Activated T-cell treated with anti-CD3 and anti-CD28 coated beads, Interleukin-2, amount 50 U/mL, for 1 hour (primary cell): Measurements from ENCODE around the gene SPPL2C.

ENCODE experiments used
- DNase-seq: peaks from one replicate; pipeline ENCODE4 v3.0.0-alpha.2; 2020

SPPL2C gene

DNA sequence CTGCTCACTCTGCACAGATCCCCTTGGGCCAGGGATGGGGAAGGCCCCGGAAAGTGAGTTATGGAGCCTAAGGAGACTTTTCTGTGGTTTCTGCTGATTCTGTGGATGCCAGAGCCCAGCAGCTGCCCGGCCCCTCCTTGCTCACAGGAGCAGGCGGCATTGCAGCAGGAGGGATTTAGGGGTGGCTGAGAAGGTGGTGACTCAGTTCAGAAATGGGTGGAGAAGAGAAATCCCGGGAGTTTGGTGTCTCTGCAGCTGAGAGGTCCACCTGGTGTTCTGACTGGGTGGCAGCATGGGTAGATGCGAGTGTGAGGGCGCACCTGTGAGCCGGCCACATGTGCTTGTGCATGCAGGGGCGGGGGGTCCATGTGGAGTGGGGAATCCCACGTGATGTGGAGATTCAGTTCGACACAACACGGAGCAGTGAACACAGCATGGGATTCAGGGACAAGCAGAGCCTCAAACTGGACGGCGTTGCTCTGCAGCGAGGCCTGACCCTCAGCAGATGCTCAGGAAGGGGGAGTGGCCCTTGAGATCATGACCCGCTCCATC lies 16.0 kb upstream of the SPPL2C start:
- DNase-seq, result no peak

DNA sequence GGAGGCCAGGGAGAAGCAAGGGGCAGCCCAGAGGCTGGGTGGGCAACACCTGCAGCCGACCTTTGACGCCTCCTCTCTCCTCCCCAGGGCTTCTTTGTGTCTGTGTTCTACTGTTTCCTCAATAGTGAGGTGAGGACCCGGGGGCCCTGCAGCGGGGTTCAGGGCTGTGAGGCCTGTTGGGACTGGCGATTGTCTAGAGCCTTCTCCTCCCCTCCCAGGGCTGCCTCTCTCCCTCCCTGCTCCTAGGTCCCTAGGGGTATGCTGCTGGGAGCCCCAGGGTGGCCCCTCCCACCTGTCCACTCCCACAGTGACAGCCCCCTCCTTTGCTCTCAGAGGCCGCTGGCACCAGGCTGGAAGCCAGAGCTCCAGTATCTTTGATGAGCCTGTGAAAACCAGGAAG lies 10.8 kb upstream of the SPPL2C start:
- no peak for DNase-seq

DNA sequence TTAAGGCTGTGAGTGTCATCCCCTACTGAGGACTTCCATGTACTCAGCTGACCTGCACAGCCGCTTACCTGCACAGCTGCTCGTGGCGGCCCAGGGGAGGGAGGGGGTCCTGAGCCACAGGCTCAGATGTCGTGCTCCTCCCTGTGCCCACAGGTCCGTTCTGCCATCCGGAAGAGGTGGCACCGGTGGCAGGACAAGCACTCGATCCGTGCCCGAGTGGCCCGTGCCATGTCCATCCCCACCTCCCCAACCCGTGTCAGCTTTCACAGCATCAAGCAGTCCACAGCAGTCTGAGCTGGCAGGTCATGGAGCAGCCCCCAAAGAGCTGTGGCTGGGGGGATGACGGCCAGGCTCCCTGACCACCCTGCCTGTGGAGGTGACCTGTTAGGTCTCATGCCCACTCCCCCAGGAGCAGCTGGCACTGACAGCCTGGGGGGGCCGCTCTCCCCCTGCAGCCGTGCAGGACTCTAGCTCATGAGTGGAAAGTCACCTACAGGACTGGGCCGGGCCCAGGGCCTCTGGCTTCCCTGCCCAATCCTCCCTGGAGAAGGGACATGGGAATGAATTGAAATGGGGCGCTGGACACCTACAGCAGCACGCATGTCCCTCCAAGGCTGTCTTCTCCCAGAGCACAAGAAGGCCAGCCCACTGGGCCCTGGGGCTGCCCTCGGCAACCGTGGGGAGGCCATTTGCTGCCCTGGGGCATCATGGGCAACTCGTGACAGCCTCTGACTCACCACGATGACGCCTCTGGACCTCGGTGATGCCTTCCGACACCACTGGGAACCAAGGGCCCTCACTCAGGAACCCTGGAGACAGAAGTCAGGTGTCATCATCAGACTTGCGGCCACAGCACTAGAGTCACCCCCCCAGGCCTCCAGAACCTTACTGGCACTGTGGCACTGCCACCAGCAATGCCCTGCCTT lies 9.9 kb upstream of the SPPL2C start:
- DNase-seq, result no peak

DNA sequence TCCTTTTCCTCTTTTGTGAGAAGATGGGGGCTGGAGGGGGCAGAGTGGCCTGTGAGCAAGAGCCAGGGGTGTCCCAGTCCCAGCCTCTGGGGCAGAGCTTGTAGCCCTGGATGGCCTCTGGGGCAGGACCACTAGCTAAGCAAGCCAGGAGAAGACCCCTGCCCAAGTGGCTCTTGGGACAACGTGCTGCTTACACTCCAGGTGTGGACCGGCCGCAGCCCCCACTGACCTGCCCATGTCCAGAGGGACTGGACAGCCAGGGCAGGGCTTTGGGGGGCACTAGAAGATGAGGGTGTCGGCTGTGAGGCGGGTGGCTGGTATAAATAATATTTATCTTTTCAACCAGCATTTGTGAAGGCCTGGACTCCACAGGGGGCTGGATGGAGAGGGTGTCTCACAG lies 9.2 kb upstream of the SPPL2C start:
- no peak for DNase-seq

DNA sequence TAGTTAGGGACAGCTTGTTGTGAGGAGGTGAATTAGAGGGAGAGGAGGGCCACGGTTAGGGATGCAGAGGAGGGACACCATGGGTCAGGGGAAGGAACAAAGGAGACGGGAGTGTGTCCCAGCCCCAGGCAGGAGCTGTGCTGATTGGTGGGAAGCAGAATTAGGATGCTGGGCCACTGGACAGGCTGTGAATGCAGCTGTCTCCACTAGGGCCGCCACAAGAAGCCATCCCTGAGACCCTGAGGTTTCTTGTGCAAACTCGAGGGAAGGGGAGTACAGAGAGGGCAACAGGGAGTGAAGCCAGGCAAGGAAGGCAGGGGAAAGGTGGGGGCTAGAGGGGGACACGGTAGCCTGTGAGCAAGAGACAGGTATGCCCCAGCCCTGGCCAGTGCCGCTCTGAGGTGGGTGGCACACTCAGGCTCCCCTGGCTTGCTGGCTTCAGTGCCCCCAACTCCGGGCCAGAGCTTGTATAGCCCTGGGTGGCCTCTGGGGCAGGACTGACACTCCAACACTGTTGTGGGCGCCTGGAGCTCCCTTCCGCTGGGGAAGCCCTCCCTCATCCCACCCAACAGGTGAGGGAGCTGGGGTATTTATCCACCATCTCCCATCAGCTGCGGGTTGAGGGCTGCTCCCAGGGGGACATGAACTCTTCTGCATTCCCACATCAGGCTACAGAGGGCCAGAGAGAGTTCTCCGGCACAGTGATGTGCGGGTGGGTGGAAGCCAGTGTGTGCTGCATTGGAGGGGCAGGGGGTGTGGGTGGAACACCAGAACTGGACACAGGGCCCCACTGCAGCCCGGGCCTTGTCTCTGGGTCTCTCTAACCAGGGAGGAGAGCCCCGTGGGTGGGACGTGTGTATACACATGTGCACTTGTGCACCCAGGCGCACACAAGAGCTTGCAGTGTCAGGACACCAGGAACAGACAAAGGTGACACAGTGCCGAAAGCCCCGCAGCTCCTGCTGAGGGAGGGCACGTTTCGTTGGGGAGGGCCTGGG lies 8.3 kb upstream of the SPPL2C start:
- DNase-seq, result no peak

DNA sequence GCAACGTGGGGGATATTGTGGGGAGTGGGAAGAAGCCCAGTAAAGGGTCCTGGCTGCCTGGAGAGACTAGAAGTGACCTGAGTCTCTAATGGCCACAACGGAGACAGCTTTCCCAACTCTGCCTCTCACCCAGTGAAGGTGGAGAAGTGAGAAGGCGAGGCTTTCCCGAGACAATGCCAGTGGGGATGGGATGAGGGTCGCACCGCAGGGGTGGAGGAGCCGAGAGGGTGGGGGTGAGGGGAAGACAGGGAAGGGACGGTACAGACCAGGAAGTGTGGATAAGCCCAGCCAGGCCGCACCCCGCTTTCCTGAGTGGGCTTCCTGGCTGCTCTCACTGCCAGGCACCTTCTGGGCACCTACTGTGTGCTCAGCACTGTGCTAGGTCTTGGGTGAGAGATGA lies 7.5 kb upstream of the SPPL2C start:
- DNase-seq, result no peak

DNA sequence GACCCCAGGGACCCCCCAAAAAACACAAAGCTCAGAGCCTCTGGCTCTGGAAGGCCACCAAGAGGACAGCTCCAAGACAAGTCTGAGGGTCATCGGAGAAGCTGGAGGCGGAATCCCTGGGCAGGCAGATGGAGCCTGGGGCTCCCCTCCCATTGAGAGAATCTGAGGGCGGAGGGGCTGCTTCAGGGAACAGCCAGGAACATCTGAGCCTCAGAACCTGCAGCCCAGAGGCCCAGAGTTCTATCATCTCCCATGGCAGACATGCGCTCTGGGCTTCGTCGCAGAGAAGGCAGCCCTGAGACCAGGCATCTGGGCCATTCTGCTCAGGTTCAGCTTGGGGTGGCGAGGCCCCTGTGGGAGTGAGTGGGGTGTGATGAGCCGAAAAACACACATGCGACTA lies 7.1 kb upstream of the SPPL2C start:
- DNase-seq, result no peak

DNA sequence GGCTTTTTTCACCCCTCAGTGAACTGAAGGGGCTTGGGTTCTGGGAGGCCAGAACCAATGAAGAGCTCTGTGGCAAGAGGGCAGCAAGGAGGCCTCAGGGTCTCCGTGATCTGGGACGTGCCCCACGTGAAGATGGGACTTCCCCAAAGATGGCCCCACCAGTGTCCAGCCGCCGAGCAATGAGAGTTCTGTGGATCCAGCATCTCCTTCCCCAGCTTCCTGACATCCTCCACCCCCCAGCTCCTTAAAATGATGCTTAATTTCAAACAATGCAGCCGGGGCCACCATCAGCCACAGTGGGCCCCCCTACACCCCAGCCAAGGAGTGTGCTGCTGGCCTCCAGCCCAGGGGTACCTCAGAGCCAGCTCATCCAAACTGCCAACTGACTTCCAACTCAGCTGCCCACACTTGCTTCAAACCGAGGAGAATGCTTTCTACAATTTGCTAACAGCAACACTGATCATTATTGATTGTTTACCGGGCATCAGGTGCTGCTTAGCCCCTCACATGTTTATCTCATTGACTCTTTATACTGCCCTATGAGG lies 5.9 kb upstream of the SPPL2C start:
- no peak for DNase-seq

DNA sequence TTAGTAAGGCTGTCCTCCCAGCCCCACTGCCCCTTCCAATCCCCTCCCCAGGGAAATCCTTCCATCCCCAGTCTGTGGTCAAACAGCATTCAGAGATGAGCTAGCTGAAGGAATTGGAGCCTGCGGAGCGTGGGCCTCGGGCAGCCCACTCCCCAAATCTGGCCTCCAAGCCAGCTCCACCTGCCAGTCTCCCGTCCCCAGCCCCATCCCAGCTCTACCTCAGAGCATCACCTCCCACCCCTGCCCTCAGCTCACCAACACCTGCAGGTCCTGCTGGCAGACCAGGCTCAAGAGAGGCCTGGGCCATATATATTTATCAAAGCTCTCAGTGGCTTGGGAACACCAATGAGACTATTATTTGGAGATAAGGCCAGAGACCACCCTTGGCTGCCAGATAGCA lies 5.2 kb upstream of the SPPL2C start:
- no peak for DNase-seq

DNA sequence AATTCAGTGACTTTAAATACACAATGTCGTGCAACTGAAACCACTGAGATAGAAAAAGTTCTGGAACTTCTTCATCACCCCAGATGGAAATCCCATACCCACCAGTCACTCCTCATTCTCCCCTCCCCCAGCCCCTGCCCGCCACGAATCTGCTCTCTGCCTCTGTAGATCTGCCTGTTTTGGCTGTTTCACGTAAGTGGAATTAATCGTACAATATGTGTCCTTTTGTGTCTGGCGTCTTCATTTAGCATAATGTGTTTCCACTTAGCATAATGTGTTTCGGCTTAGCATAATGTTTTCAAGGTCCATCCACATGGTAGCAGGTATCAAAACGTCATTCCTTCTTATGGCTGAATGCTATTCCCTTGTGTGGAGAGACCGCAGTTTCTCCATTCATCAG lies 3.5 kb upstream of the SPPL2C start:
- no peak for DNase-seq

DNA sequence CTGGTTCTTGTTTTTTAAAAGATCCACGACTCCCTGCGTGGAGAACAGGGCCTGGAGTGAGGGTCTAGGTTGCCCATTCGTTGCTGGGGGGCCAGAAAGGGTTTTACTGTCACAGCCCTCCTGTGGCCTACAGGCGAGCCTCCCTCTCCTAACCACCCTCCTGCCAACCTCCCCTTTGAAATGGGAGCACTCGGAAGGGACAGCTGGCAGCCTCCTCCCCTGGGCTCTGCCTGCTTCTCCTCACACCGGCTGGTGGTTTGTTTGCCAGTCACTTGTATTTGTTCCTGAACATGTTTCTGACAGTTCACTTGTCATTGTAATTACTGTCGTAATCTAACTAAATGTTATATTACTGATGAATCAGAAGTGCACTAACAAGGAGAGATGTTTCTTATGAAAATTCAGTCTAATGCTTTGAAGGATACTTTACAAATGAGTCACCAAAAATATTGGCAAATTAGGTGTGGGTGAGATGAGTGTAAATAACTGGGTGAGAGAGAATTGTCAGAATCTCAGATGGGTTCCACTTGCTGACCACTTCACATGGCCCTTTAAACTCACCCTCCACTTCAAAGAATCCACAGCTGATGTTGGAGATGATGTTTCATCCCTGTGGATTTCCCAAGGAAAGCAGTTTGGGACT lies 2.7 kb upstream of the SPPL2C start:
- no peak for DNase-seq

DNA sequence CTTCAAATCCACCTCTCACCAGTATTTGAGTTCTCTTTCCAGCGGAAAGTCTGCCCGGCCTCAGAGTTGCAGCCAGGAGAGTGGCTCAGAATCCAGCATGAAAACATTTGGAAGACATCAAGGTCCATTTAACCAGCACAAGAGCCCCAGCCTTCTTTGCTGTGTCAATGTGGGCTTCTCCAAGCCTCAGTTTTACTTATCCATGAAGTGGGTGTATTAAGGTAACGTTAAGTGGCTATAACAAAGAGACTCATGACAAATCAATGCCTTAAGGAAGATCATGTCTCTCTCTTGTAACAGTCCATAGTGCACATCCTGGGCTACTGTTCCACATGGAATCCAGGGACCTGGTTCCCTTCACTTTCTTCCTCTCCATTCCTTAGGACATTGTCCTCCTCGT lies 959 bp upstream of the SPPL2C start:
- no peak for DNase-seq

DNA sequence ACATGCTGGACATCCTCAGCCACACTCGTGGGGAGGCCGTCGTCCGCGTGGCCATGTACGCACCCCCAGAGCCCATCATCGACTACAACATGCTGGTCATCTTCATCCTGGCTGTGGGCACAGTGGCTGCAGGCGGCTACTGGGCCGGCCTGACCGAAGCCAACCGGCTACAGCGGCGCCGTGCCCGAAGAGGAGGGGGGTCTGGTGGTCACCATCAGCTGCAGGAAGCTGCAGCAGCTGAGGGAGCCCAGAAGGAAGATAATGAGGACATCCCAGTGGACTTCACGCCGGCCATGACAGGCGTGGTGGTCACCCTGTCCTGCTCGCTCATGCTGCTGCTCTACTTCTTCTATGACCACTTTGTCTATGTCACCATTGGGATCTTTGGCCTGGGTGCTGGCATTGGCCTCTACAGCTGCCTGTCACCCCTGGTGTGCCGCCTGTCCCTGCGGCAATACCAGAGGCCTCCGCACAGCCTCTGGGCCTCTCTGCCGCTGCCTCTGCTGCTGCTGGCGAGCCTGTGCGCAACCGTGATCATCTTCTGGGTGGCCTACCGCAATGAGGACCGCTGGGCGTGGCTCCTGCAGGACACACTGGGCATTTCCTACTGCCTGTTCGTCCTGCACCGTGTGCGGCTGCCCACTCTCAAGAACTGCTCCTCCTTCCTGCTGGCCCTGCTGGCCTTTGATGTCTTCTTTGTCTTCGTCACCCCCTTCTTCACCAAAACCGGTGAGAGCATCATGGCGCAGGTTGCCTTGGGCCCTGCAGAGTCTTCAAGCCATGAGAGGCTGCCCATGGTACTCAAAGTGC lies 900 bp downstream of the SPPL2C start:
- DNase-seq, result no peak

DNA sequence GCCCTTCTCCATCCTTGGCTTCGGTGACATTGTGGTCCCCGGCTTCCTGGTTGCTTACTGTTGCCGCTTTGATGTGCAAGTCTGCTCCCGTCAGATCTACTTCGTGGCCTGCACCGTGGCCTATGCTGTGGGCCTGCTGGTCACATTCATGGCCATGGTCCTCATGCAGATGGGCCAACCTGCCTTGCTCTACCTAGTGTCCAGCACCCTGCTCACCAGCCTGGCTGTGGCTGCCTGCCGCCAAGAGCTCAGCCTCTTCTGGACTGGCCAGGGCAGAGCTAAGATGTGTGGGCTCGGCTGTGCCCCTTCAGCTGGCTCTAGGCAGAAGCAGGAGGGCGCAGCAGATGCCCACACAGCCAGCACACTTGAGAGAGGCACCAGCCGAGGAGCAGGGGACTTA lies 1.5 kb downstream of the SPPL2C start:
- DNase-seq, result no peak

DNA sequence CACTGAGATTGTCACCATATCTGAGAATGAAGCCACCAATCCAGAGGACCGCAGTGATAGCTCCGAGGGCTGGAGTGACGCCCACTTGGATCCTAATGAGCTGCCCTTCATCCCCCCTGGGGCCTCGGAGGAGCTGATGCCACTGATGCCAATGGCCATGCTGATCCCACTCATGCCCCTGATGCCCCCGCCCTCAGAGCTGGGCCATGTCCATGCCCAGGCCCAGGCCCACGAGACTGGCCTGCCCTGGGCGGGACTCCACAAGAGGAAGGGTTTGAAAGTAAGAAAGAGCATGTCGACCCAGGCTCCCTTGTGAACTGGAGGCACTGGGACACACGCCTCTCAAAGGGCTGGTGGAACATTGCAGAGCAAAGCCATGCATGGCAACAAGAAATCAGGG lies 2.0 kb downstream of the SPPL2C start:
- no peak for DNase-seq

DNA sequence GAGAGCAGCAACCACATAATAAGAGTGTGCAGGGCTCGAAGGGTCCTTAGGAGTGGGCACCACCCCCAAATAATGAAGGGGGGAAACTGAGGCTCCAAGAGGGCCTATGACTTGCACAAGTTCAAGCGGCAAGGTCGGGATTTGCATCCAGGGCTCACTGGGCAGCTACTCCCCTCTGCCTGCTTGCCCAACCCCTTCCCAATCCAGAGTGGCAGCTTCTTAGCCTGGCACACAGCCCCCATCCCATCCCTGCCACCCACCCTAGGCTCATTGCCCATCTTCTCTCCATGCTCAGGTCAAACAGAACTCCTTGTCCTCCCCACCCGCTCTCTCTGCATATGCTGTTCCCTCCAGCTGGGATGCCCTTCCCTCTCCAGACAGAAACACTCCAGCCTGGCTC lies 2.4 kb downstream of the SPPL2C start:
- no peak for DNase-seq

DNA sequence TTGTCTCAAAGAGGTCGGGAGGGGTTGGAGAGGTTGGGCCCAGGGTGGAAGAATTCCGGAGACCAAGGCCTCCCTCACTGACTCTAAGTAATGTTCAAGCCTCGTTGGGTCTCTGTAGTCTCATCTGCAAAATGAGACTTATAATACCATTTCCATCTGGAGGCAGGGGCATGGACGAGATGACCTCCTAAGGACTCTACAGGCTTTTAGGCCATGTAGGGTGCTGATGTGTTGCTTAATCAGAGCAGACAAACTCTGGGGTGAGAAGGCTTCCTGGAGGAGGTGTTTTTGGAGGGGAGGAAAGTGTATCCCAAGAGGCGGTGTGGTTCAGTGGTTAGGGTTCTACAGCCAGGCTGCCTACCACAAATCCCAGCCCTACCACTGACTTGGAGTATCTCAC lies 3.1 kb downstream of the SPPL2C start:
- DNase-seq, result no peak

DNA sequence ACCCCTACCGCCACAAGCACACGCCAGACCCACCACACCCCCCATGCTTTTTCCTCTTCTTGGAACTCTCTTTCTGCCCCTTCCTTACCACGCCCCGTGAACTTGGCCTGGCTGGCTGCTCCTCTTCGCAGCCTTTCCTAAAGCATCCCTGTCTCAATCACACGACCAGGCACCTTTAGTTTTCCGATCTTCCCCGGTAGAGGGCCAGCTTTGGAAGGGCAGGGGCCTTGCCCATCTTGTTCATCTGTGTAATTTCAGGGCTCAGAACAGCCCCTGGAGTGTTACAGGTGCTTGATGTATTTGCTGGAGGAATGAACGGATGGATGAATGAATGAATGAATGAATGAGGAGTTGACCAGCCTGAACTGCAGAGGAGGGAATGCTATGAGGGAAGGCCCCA lies 3.7 kb downstream of the SPPL2C start:
- no peak for DNase-seq

DNA sequence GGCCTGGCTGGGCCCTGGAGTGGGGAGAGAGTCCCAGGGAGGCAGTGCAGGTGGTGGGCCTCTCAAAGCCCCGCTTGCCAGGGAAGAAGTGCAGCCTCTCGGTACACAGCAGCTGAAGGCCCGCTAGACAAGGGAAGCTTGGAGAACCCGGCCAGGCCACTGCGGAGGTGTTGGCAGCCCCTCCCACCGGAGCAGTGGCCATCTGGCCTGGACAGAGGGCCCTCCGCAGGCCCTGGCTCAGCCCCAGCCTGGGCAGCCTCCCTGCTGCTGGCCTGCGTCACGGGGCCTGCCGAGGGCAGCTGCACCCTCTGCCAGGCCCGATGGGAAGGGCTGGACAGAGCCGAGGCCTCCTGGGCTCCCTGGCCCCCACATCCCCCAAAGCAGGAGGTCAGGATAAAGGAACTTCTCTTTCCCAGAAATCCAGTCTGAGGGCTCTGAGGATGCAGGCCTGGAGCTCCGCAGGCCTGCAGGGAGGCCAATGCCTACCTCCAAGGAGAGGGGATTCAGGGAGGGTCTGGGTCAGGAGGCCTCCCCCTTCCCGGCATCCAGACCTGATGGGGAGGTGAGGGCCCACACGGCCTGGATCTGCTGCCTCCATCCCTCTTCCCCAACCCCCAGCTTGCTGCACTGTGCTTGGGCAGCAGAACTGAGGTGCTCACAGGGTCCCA lies 4.3 kb downstream of the SPPL2C start:
- no peak for DNase-seq

DNA sequence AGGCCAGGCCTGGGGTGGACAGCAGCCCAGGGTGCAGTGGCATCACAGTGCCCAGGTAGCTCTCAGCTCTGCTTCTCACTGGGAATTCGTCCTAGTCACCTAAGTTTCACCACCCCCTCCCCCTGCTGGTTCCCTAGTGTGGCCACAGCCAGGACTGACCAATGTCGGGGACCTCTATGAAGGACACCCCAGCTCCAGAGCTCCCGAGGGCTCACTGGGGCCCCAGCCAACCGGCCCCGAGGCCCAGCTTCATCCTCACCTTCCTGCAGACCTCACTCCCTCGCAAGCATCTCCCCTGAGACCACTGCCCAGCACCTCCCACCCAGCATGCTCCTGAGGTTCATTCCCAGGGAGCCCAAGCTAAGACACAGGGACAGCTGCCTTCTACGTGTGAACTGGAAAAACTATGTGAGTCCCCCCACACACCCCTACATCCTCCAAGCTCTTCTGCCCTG lies 4.9 kb downstream of the SPPL2C start:
- no peak for DNase-seq

DNA sequence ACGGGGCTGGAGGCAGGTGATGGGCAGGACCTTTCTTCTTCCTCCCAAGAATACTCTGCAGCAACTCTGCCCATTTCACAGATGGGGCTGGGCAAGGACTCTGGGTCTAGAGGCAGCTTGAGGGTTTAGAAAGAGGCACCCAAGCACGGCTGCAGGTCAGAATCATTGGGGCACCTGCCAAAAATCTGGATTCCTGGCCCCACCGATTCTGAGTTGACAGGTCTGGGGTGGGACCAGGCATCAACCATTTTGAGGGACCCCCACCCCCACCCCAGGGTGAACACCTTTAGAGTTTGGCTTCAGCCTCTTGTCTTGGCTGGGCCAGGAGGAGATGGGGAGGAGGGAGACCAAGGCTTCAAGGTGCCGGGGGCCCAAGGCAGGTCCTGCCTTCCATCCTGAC lies 5.3 kb downstream of the SPPL2C start:
- DNase-seq, result no peak
